H9 (cell line): ENCODE results near the gene CD46. TPM values are rescaled to one million over a fixed set of nuclear protein-coding genes. Genes with fewer than 3 reads are reported as not detected.

Experiments
- DNase-seq: peaks from one replicate; pipeline ENCODE4 v3.0.0-alpha.2; 2017
- H2AFZ ChIP-seq: one replicate; pipeline ENCODE4 v1.6.1; 2013; ENCODE audit warnings: mild to moderate bottlenecking, low read length, control low read depth, moderate library complexity
- H2AK5ac ChIP-seq: 2 replicates; pipeline ENCODE4 v1.6.1; 2013; ENCODE audit warnings: low read length, control low read depth, mixed read lengths; ENCODE audit not compliant: insufficient read length
- H2BK120ac ChIP-seq: one replicate; pipeline ENCODE4 v1.6.1; 2013; ENCODE audit warnings: low read depth, mild to moderate bottlenecking, low read length, control low read depth, inconsistent platforms; ENCODE audit not compliant: poor library complexity, severe bottlenecking
- H2BK12ac ChIP-seq: 2 replicates; pipeline ENCODE4 v1.6.1; 2013; ENCODE audit warnings: low read length, control low read depth, mixed read lengths, low read depth; ENCODE audit not compliant: insufficient read length
- H2BK15ac ChIP-seq: 2 replicates; pipeline ENCODE4 v1.6.1; 2013; ENCODE audit warnings: low read depth, low read length, control low read depth
- H2BK20ac ChIP-seq: one replicate; pipeline ENCODE4 v1.6.1; 2013; ENCODE audit warnings: low read depth, mild to moderate bottlenecking, low read length, control low read depth, inconsistent platforms; ENCODE audit not compliant: poor library complexity, severe bottlenecking
- H2BK5ac ChIP-seq: 2 replicates; pipeline ENCODE4 v1.6.1; 2013; ENCODE audit warnings: low read length, control low read depth, mixed read lengths; ENCODE audit not compliant: insufficient read length
- H3K14ac ChIP-seq: 2 replicates; pipeline ENCODE4 v1.6.1; 2013; ENCODE audit warnings: low read length, control low read depth; ENCODE audit not compliant: insufficient read depth
- H3K18ac ChIP-seq: 2 replicates; pipeline ENCODE4 v1.6.1; 2013; ENCODE audit warnings: low read depth, mild to moderate bottlenecking, mixed read lengths, low read length, control low read depth; ENCODE audit not compliant: insufficient read length
- H3K23ac ChIP-seq: 2 replicates; pipeline ENCODE4 v1.6.1; 2013; ENCODE audit warnings: low read length, control low read depth, mixed read lengths, low read depth; ENCODE audit not compliant: insufficient read length
- H3K23me2 ChIP-seq: 2 replicates; pipeline ENCODE4 v1.6.1; 2013; ENCODE audit warnings: low read depth, mild to moderate bottlenecking, mixed read lengths, low read length, control low read depth; ENCODE audit not compliant: insufficient read length, poor library complexity, severe bottlenecking
- H3K27ac ChIP-seq: 2 replicates; pipeline ENCODE4 v1.5.1; 2013; ENCODE audit warnings: low read length, control low read depth, mixed read lengths, low read depth; ENCODE audit not compliant: insufficient read length
- H3K27me3 ChIP-seq: 2 replicates; pipeline ENCODE4 v1.6.1; 2013; ENCODE audit warnings: low read length, control low read depth, inconsistent platforms; ENCODE audit not compliant: insufficient read depth
- H3K4ac ChIP-seq: 2 replicates; pipeline ENCODE4 v1.6.1; 2013; ENCODE audit warnings: low read depth, mild to moderate bottlenecking, control low read depth, inconsistent platforms, low read length, moderate library complexity
- H3K4me1 ChIP-seq: 2 replicates; pipeline ENCODE4 v1.6.1; 2013; ENCODE audit warnings: low read length, control low read depth, inconsistent platforms; ENCODE audit not compliant: insufficient read depth
- H3K4me2 ChIP-seq: 2 replicates; pipeline ENCODE4 v1.6.1; 2013; ENCODE audit warnings: low read length, control low read depth, mixed read lengths; ENCODE audit not compliant: insufficient read length, insufficient read depth
- H3K56ac ChIP-seq: 2 replicates; pipeline ENCODE4 v1.6.1; 2013; ENCODE audit warnings: low read depth, mild to moderate bottlenecking, mixed read lengths, low read length, control low read depth; ENCODE audit not compliant: insufficient read length
- H3K79me1 ChIP-seq: 2 replicates; pipeline ENCODE4 v1.6.1; 2013; ENCODE audit warnings: low read depth, mild to moderate bottlenecking, moderate library complexity, low read length, control low read depth, inconsistent platforms; ENCODE audit not compliant: insufficient read depth, poor library complexity, severe bottlenecking
- H3K79me2 ChIP-seq: 2 replicates; pipeline ENCODE4 v1.6.1; 2013; ENCODE audit warnings: low read length, control low read depth, inconsistent platforms; ENCODE audit not compliant: insufficient read depth
- H3K9ac ChIP-seq: 2 replicates; pipeline ENCODE4 v1.6.1; 2013; ENCODE audit warnings: low read length, control low read depth, mixed read lengths; ENCODE audit not compliant: insufficient read length; ENCODE audit errors: extremely low read depth
- H3K9me3 ChIP-seq: one replicate; pipeline ENCODE4 v1.6.1; 2013; ENCODE audit warnings: low read depth, low read length, inconsistent platforms; ENCODE audit not compliant: control insufficient read depth
- H3T11ph ChIP-seq: one replicate; pipeline ENCODE4 v1.6.1; 2013; ENCODE audit warnings: mild to moderate bottlenecking, low read length, control low read depth, inconsistent platforms
- H4K20me1 ChIP-seq: one replicate; pipeline ENCODE4 v1.6.1; 2013; ENCODE audit not compliant: control insufficient read depth, insufficient read length, insufficient read depth
- H4K5ac ChIP-seq: 2 replicates; pipeline ENCODE4 v1.6.1; 2013; ENCODE audit warnings: low read depth, mild to moderate bottlenecking, mixed read lengths, low read length, control low read depth; ENCODE audit not compliant: insufficient read length
- H4K8ac ChIP-seq: replicated peaks from 2 replicates; pipeline ENCODE4 v1.6.1; 2013; ENCODE audit warnings: low read length, control low read depth, mixed read lengths, low read depth; ENCODE audit not compliant: insufficient read length
- H4K91ac ChIP-seq: 2 replicates; pipeline ENCODE4 v1.6.1; 2013; ENCODE audit warnings: low read depth, mild to moderate bottlenecking, moderate library complexity, mixed read lengths, low read length, control low read depth; ENCODE audit not compliant: insufficient read length
- H3K27ac Mint-ChIP-seq, 3 experiments: 2 replicates in 2 of 3; 3 replicates in 1 of 3; pipeline ENCODE4 v1.8.0; 2020 to 2021; ENCODE audit warnings: mixed read lengths in 3 of 3, mild to moderate bottlenecking in 1 of 3, moderate library complexity in 1 of 3
- H3K27me3 Mint-ChIP-seq: 2 replicates; pipeline ENCODE4 v1.8.0; 2021; ENCODE audit warnings: low read depth, mild to moderate bottlenecking, moderate library complexity, mixed read lengths
- H3K36me3 Mint-ChIP-seq, 3 experiments: 2 replicates in 2 of 3; 3 replicates in 1 of 3; pipeline ENCODE4 v1.8.0; 2020 to 2021; ENCODE audit warnings: low read depth in 3 of 3, mixed read lengths in 3 of 3; ENCODE audit not compliant: insufficient read depth in 1 of 3
- H3K4me1 Mint-ChIP-seq, 2 experiments: 2 replicates each; pipeline ENCODE4 v1.8.0; 2020; ENCODE audit warnings: mixed read lengths in 2 of 2
- H3K4me3 Mint-ChIP-seq, 2 experiments: 2 replicates in 1 of 2; 3 replicates in 1 of 2; pipeline ENCODE4 v1.8.0; 2020 to 2021; ENCODE audit warnings: mild to moderate bottlenecking in 2 of 2, mixed read lengths in 2 of 2, moderate library complexity in 1 of 2
- H3K9me3 Mint-ChIP-seq, 2 experiments: 2 replicates in 1 of 2; 3 replicates in 1 of 2; pipeline ENCODE4 v1.8.0; 2020; ENCODE audit warnings: mild to moderate bottlenecking in 2 of 2, mixed read lengths in 2 of 2, moderate library complexity in 1 of 2
- WGBS: extraction: QIAGEN DNeasy Blood & Tissue Kit; methylation state at CpG from one replicate; pipeline ENCODE4 v1.1.7; 2013; ENCODE audit warnings: missing lambda C conversion rate, low lambda C conversion rate, mixed read lengths; ENCODE audit not compliant: insufficient read length; ENCODE audit errors: extremely low coverage; 5-methylcytosine and 5-hydroxymethylcytosine counted together
- total RNA-seq: library from RNA; stranded (reverse); gene quantifications from 2 replicates; pipeline ENCODE4 v1.2.1, GENCODE V29; 2021
- TF ChIP-seq, protein P1 (sequence below): fragments of 200-600 bp; sonication (generic); conservative IDR thresholded peaks from 3 replicates; pipeline ENCODE4 v1.8.0; 2021; ENCODE audit warnings: antibody characterized with exemption, mild to moderate bottlenecking

Gene CD46
- total RNA-seq, 1 experiment from 2014 or later, result 89.2 TPM

DNA sequence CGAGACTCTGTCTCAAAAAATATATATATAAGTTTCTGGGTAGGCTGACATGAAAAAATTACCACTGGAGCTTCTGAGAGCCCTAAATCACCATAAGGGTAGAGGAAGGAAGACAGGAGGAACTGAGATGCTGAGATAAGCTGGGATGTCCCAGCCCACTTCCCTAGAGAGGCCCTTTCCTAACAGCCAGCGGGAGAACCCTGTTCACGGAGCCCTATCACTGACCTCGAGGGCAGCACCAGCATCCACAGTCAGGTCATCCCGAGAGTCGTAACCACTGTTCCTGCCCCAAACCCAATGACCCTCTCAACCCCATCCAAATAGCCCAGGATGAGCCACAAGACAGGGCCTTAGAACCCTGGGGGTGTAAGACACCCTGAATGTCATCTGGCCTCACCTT, 81.5 kb downstream of the CD46 start:
- Histone ChIP-seq H4K91ac (no peak overlapping the region), H2BK20ac (no peak overlapping the region), H3K4me1 (no peaks in the 10 kb centered on the region), H3K14ac (no peak overlapping the region), H3K9ac (no peak overlapping the region), H3K56ac (no peak overlapping the region), H3K18ac (no peak overlapping the region), H3K23me2 (peaks cover 2% of the 10 kb centered on the region), H3K4ac (no peak overlapping the region), H4K5ac (no peak overlapping the region), H2BK12ac (no peak overlapping the region), H3K27ac (no peak overlapping the region), H3K9me3 (no peaks in the 10 kb centered on the region), H3K23ac (no peak overlapping the region), H4K20me1 (no peaks in the 10 kb centered on the region), H3K79me1 (no peaks in the 10 kb centered on the region), H2AFZ (no peak overlapping the region), H3K4me2 (no peak overlapping the region), H4K8ac (no peak overlapping the region), H2BK15ac (no peak overlapping the region), H2AK5ac (no peak overlapping the region), H3K79me2 (no peaks in the 10 kb centered on the region), H2BK120ac (no peak overlapping the region), H2BK5ac (no peak overlapping the region), H3K27me3 (no peaks in the 10 kb centered on the region; the same call in 1 of the 2 replicates), H3T11ph (no peak overlapping the region)
- no peaks in the 10 kb centered on the region for H3K9me3 Mint-ChIP-seq
- peaks cover under 1 to 9% of the 10 kb centered on the region in 2 experiments; a peak in 3 of 4 replicates for H3K4me1 Mint-ChIP-seq
- H3K36me3 Mint-ChIP-seq, result no peaks in the 10 kb centered on the region
- no CpG with 5 or more reads among the region's 6 CpGs for WGBS
- no peak overlapping the region for H3K4me3 Mint-ChIP-seq
- H3K27ac Mint-ChIP-seq, result no peak overlapping the region
- DNase-seq, result no peak
- no peaks in the 10 kb centered on the region for H3K27me3 Mint-ChIP-seq
- TF ChIP-seq, protein P1, sequence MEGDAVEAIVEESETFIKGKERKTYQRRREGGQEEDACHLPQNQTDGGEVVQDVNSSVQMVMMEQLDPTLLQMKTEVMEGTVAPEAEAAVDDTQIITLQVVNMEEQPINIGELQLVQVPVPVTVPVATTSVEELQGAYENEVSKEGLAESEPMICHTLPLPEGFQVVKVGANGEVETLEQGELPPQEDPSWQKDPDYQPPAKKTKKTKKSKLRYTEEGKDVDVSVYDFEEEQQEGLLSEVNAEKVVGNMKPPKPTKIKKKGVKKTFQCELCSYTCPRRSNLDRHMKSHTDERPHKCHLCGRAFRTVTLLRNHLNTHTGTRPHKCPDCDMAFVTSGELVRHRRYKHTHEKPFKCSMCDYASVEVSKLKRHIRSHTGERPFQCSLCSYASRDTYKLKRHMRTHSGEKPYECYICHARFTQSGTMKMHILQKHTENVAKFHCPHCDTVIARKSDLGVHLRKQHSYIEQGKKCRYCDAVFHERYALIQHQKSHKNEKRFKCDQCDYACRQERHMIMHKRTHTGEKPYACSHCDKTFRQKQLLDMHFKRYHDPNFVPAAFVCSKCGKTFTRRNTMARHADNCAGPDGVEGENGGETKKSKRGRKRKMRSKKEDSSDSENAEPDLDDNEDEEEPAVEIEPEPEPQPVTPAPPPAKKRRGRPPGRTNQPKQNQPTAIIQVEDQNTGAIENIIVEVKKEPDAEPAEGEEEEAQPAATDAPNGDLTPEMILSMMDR, result no peak
